Prostate gland (tissue), 2 donors: ENCODE results near the gene PLA2G2C.

ENCODE experiments used
- POLR2A ChIP-seq: fragments of 450-650 bp; IDR thresholded peaks from one replicate; pipeline ENCODE4 v1.6.1; 2016; ENCODE audit warnings: antibody characterized with exemption, mild to moderate bottlenecking
- TF ChIP-seq, protein P1 (sequence below), 4 experiments: fragments of 200-600 bp in 2 of 4; fragments of 450-650 bp in 2 of 4; sonication (generic) in 2 of 4; IDR thresholded peaks; 1 replicate in 3 of 4; 2 replicates in 1 of 4; pipeline ENCODE4 v1.5.1; 2016 to 2019; ENCODE audit warnings: antibody characterized with exemption in 4 of 4, mild to moderate bottlenecking in 2 of 4, moderate library complexity in 2 of 4

DNA sequence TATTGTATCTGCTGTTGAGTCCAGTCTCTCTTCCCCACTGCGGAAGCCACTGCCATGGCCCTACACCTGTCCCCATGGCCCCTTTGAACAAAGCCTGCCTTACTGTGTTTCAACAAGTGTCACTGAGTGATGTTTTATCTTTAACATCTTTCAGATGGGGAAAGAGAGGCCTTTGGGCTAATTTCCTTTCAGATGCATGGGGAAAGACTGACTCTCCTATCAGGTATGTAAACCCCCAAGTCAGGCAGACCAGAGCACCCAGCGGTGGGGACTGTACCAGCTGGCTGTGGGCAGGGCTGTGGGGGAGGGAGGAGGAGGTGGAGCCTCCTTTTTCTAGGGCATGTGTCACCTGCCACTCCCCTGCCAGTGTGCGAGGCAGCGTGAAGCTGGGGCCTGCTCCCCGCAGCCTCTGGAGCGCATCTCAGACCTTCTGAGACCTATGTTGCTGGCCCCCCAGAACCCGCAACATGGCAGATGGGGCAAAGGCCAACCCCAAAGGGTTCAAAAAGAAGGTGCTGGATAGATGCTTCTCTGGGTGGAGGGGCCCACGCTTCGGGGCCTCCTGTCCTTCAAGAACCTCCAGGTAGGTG, 47.3 kb downstream of the PLA2G2C start, which contains the start of gene PLA2G2F:
- TF ChIP-seq, protein P1, sequence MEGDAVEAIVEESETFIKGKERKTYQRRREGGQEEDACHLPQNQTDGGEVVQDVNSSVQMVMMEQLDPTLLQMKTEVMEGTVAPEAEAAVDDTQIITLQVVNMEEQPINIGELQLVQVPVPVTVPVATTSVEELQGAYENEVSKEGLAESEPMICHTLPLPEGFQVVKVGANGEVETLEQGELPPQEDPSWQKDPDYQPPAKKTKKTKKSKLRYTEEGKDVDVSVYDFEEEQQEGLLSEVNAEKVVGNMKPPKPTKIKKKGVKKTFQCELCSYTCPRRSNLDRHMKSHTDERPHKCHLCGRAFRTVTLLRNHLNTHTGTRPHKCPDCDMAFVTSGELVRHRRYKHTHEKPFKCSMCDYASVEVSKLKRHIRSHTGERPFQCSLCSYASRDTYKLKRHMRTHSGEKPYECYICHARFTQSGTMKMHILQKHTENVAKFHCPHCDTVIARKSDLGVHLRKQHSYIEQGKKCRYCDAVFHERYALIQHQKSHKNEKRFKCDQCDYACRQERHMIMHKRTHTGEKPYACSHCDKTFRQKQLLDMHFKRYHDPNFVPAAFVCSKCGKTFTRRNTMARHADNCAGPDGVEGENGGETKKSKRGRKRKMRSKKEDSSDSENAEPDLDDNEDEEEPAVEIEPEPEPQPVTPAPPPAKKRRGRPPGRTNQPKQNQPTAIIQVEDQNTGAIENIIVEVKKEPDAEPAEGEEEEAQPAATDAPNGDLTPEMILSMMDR (IDR thresholded peaks at IDR 0.05), result no peak
- TF ChIP-seq POLR2A, result no peak
